Activated naive CD4-positive, alpha-beta T cell treated with anti-CD3 and anti-CD28 coated beads for 36 hours (primary cell): ENCODE data around the gene NEK5. TPM values are rescaled to one million over a fixed set of nuclear protein-coding genes. Genes with fewer than 3 reads are reported as not detected.

Source experiments
- CTCF ChIA-PET: fragments of 350-600 bp; sonication (Branson Sonifier 250); formaldehyde crosslinking; loops from one replicate; lab custom pipeline; 2021; ENCODE audit warnings: antibody characterized with exemption; lab: Charles Lee
- DNase-seq: peaks from one replicate; pipeline ENCODE4 v3.0.0-alpha.2; 2020
- H3K27ac Mint-ChIP-seq: one replicate; pipeline ENCODE4 v1.8.0; 2021; ENCODE audit warnings: mild to moderate bottlenecking, mixed read lengths
- H3K27me3 Mint-ChIP-seq: one replicate; pipeline ENCODE4 v1.8.0; 2021; ENCODE audit warnings: low read depth, mixed read lengths
- H3K36me3 Mint-ChIP-seq: one replicate; pipeline ENCODE4 v1.8.0; 2021; ENCODE audit warnings: low read depth, mixed read lengths
- H3K4me1 Mint-ChIP-seq: one replicate; pipeline ENCODE4 v1.8.0; 2021; ENCODE audit warnings: low read depth, mixed read lengths
- H3K4me3 Mint-ChIP-seq: one replicate; pipeline ENCODE4 v1.8.0; 2021; ENCODE audit warnings: mild to moderate bottlenecking, moderate library complexity, mixed read lengths
- H3K9me3 Mint-ChIP-seq: one replicate; pipeline ENCODE4 v1.8.0; 2021; ENCODE audit warnings: mixed read lengths
- intact Hi-C: fragments of 100-400 bp; cut with micrococcal nuclease; formaldehyde crosslinking; loops from one replicate; pipeline ENCODE4 v1.15.1; 2023
- total RNA-seq, 2 experiments: library from RNA; stranded (reverse); gene quantifications; one replicate each; pipeline ENCODE4 v1.2.3, GENCODE V29; 2021

The NEK5 gene
- total RNA-seq, 2 experiments from 2014 or later = 0.10 to 0.14 TPM

DNA sequence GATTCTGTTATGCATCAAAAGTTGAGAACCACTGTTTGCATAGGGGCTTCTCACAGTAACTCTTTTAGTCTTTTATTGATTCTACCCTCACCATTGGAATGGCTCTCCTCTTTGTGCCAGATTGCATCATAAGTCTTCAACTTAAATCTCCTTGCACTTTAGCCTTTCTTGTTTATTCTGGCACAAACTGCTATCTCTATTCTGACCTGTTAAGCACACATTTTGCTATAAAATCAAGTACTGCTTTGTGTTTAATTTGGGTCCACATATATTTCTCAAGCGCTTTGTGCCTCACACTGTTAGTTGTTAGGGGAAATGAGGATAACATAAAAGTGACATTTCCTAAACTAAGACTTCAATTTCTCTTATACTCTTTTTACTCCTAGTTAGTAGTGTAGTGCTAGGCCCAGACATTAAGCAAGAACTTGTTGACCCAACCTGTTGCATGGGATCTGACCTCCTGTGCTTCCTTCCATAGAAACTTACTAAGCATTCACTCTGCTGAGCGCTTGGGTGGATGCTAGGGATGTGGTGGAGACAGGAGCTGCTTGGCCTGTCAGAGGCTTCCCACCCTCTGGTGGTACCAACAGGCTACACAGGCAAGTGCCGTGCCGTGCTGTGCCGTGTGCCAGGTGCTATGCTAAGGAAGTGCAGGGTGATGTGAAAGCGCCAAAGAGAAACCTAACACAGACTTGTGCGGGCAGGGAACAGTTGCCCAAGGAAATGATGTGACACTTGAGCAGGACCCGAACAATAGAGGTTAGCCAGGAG lies 103.2 kb downstream of the NEK5 start:
- no peak overlapping the region for H3K4me3 Mint-ChIP-seq
- H3K9me3 Mint-ChIP-seq = peaks cover 26% of the 10 kb centered on the region
- no peaks in the 10 kb centered on the region for H3K27me3 Mint-ChIP-seq
- DNase-seq = no peak
- intact Hi-C loops = no loop called here
- H3K4me1 Mint-ChIP-seq = peaks cover 11% of the 10 kb centered on the region
- no peak overlapping the region for H3K27ac Mint-ChIP-seq
- CTCF ChIA-PET = interaction anchor here (1.1 kb wide), 1 partner anchor 103 kb away, joined by 3 read pairs; the partner anchor contains the start of gene NEK5
- peaks cover 82% of the 10 kb centered on the region for H3K36me3 Mint-ChIP-seq

DNA sequence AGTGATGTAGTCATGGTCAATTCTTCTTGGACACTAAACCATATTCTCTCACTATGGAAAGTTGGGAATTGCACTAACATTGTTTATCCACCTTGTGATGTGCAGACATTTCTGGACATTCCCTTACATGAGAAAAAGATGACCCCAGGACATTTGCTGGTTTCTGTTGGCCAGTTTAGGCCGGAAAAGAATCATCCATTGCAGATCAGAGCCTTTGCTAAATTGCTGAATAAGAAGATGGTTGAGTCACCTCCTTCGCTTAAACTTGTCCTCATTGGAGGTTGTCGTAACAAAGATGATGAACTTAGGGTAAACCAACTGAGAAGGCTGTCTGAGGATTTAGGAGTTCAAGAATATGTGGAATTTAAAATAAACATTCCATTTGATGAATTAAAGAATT lies 104.4 kb downstream of the NEK5 start, which contains the start of gene UTP14C:
UTP14C (plus strand) TSS at position 211 of the 400 bp plus-strand sequence. CDS start 4,114 bp downstream, outside the sequence.
- peaks cover 17% of the 10 kb centered on the region for H3K9me3 Mint-ChIP-seq
- no peak within 1 kb of the TSS for H3K4me3 Mint-ChIP-seq
- peaks cover 11% of the 10 kb centered on the region for H3K4me1 Mint-ChIP-seq
- intact Hi-C loops = no loop called here
- no peak for DNase-seq
- H3K36me3 Mint-ChIP-seq = peaks cover 81% of the 10 kb centered on the region
- CTCF ChIA-PET = interaction anchor here (1.5 kb wide), 1 partner anchor 103 kb away, joined by 4 read pairs; no protein-coding TSS in a partner anchor
- H3K27ac Mint-ChIP-seq = no peak within 1 kb of the TSS
- no peaks in the 10 kb centered on the region for H3K27me3 Mint-ChIP-seq

DNA sequence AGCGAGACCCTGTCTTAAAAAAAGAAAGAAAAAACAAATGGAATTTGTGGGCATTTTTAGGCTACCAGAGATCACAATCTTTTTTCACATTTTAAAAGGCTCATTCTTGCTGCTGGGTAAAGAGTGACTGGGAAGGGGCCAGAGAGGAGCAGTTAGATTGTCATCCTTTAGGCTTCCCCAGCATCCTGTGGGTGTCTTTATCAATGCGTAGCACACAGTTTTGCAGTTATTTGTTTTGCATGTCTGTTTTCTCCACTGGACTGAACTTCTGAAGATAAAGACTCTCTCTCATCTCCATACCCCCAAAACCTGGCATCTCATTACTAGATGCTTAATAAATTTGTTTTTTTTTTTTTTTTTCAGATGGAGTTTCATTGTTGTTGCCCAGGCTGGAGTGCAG lies 106.5 kb downstream of the NEK5 start:
- CTCF ChIA-PET = no interaction called here
- intact Hi-C loops = no loop called here
- Mint-ChIP-seq H3K27ac (no peak overlapping the region), H3K27me3 (no peaks in the 10 kb centered on the region), H3K9me3 (peaks cover 12% of the 10 kb centered on the region), H3K36me3 (peaks cover 67% of the 10 kb centered on the region), H3K4me3 (no peak overlapping the region), H3K4me1 (peaks cover 12% of the 10 kb centered on the region)
- DNase-seq = no peak

DNA sequence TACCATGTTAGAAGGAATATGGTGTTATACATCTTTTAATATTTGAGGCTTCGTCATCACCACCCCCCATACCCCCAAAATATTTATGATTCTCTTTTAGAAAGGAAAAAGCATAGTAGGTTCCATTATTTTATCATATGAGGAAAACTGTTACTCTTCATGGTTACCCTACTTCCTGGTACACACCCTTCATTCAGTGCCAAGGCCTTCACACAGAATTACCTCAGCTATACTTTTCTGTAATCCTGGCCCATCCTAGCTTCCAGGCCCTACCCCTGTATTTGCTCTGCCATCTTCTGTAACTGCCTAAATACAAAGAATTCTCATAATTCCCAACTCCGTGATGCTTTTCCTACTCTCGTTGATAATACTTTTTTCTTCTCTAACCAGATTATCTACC lies 108.7 kb downstream of the NEK5 start:
- no peaks in the 10 kb centered on the region for H3K27me3 Mint-ChIP-seq
- H3K9me3 Mint-ChIP-seq = no peaks in the 10 kb centered on the region
- no peak overlapping the region for H3K27ac Mint-ChIP-seq
- intact Hi-C loops = no loop called here
- no peak for DNase-seq
- peaks cover 52% of the 10 kb centered on the region for H3K36me3 Mint-ChIP-seq
- CTCF ChIA-PET = no interaction called here
- H3K4me3 Mint-ChIP-seq = no peak overlapping the region
- peaks cover 13% of the 10 kb centered on the region for H3K4me1 Mint-ChIP-seq

DNA sequence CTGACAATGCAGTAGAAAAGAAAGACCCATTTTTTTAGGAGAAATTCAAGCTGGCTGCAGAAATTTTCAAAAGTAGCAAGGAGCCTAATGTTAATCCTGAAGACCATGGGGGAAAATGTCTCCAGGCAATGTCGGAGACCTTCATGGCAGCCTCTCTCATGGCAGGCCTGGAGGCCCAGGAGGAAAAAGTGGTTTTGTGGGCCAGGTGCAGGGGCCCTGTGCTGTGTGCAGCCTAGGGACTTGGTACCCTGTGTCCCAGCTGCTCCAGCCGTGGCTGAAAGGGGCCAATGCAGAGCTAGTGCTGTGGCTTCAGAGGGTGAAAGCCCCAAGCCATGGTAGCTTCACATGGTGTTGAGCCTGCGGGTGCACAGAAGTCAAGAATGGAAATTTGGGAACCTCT lies 112.6 kb downstream of the NEK5 start:
- H3K4me3 Mint-ChIP-seq = no peak overlapping the region
- peaks cover 13% of the 10 kb centered on the region for H3K4me1 Mint-ChIP-seq
- no peaks in the 10 kb centered on the region for H3K9me3 Mint-ChIP-seq
- intact Hi-C loops = no loop called here
- DNase-seq = no peak
- H3K27me3 Mint-ChIP-seq = peaks cover under 1% of the 10 kb centered on the region
- CTCF ChIA-PET = no interaction called here
- peaks cover 24% of the 10 kb centered on the region for H3K36me3 Mint-ChIP-seq
- H3K27ac Mint-ChIP-seq = no peak overlapping the region

DNA sequence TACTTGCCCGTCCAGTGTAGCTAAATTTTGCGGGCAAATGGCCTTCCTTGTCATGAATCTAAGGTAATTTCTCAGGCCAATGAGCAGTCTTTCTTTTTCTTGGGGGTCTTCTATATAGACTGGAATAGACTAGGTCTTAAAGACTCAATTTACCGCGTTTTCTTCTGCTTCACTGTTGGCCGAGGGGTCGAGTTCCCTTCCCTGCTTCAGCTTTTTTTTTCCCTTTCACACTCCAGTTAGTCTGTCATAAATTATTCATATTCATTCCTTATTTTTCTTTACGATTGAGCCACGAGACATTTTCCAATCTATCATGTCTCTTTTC lies 116.4 kb downstream of the NEK5 start:
- DNase-seq = no peak
- peak overlapping the region; percentile 98 for H3K4me3 Mint-ChIP-seq
- peaks cover 10% of the 10 kb centered on the region for H3K27me3 Mint-ChIP-seq
- H3K4me1 Mint-ChIP-seq = peaks cover 16% of the 10 kb centered on the region
- H3K36me3 Mint-ChIP-seq = peaks cover 5% of the 10 kb centered on the region
- intact Hi-C loops = loop anchor here (1.0 to 5.0 kb wide), 11 partner anchors 115 to 640 kb away; partner anchors contain the start of genes CKAP2, DHRS12, INTS6 and NEK5
- peak overlapping the region; percentile 85 for H3K27ac Mint-ChIP-seq
- no peaks in the 10 kb centered on the region for H3K9me3 Mint-ChIP-seq
- CTCF ChIA-PET = interaction anchor here (0.9 to 2.4 kb wide), 6 partner anchors 10 to 439 kb away, joined by 3 to 13 read pairs (median 4); no protein-coding TSS in a partner anchor

DNA sequence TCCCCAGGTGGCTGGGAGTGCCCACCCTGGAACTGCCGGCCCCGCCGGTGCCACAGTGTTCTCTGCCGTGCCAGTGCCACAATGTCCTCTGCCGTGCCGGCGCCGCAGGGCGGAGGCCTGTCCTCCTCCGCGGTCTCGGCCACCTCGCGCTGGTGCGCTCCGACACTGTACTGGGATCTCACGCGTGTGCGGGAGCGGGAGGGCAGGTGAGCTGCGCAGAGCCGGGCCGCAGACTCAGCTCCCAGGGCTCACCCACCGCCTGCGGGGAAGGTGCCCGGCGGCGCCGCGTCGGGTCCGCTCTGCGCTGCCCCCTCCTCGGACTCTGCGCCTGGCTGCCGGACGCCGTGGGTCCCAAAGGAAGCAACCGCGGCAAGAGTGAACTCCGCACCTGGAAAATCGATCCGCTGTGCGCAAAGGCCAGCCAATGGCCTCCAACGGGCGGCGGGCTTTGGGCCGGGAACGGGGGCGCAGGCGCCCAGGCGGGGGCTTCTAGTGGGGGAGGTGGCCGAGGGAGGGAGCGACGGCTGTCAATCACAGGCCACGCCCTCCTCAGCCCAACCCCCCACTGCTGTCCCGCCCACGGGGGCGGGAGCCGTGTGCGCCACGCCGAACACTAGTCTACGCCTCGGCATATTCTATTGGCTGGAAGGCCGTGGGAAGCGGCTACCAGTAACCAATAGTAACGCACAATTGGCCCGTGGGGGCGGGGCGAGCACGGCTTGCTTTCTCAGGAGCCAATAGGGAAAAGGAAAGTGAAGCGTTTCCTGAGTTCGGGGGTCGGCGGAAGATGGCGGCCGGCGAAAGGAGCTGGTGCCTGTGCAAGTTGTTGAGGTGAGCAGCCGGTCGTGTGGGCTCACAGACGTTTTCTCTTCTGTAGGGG lies 117.0 kb downstream of the NEK5 start, which contains the start of gene ALG11:
ALG11 (plus strand) TSS at position 767 of the 880 bp plus-strand sequence; CDS start at position 788, 21 bp downstream.
- DNase-seq = peak; percentile 100
- Mint-ChIP-seq H3K4me1 (peaks cover 14% of the 10 kb centered on the region), H3K27ac (peak within 1 kb of the TSS; percentile 85), H3K9me3 (no peaks in the 10 kb centered on the region), H3K4me3 (peak within 1 kb of the TSS; percentile 98), H3K27me3 (peaks cover 10% of the 10 kb centered on the region), H3K36me3 (peaks cover 5% of the 10 kb centered on the region)
- CTCF ChIA-PET = interaction anchor here (0.9 to 2.4 kb wide), 7 partner anchors 10 to 439 kb away, joined by 3 to 13 read pairs (median 4); partner anchors contain the start of gene NEK3
- intact Hi-C loops = loop anchor here (1.0 to 5.0 kb wide), 11 partner anchors 115 to 640 kb away; partner anchors contain the start of genes CKAP2, DHRS12, INTS6 and NEK5

DNA sequence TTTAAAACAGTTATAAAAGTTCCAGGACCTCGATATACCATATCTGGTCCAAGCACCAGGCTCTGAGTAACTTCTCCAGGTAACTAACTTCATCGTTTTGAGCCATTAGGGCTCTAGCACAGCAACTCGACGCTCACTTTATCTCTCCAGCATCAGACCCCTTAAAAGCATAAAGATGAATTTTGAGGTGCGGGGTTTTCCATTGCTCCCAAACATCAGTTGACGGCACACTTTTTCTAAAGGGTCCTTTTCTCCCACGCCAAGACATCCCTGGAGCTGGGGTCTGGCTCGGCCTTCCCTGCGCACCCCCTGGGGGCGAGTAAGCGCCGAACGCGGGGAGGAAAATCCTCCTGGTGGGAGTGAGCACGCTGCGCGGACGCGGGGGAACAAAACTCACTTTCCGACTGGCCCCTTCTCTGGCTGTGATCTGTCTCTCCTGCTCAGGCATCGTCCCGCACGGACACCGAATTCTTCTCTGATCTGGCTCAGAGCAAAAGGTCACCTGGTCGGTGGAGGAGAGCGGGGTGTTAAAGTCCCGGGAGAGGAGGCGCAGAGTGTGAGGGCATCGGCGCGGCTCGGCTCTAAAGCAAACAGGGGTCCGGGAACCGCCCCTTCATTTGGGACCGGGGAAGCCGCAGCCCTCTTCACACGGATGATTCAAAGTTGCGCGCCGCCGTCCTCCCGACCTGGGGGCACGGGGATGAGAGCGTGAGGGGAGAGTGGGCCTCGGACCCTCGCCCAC lies 117.8 kb downstream of the NEK5 start, which contains the start of gene ATP7B:
ATP7B (minus strand) TSS at position 561 of the 742 bp plus-strand sequence; CDS start at position 448, 113 bp downstream.
- Mint-ChIP-seq H3K36me3 (peaks cover 5% of the 10 kb centered on the region), H3K27me3 (peaks cover 13% of the 10 kb centered on the region), H3K4me1 (peaks cover 9% of the 10 kb centered on the region), H3K4me3 (peak within 1 kb of the TSS; percentile 98), H3K9me3 (no peaks in the 10 kb centered on the region), H3K27ac (peak within 1 kb of the TSS; percentile 85)
- intact Hi-C loops = loop anchor here (5.0 kb wide), 2 partner anchors 114 to 641 kb away; partner anchors contain the start of gene SUGT1
- DNase-seq = peak; percentile 25
- CTCF ChIA-PET = interaction anchor here (1.0 to 2.4 kb wide), 2 partner anchors 117 to 149 kb away, joined by 3 to 13 read pairs; partner anchors contain the start of gene NEK3

DNA sequence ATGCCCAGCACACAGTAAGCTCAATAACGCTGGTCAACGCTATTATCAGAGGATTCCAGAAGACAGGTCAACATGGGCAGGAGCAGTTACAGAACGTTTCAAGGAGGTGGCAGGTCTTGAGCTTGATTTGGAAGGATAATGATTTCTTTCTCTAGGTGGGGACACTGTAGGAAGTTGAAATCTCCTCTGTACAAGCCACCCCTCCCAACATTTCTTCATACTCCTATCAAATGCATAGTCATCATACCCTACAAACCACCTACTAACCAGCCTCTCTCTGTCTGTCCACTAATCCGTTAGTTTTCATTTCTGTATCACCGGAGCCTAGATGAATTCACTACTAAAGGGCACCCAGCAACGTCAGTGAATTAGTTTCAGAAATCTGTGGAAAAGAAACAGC lies 118.9 kb downstream of the NEK5 start:
- no peak overlapping the region for H3K4me3 Mint-ChIP-seq
- H3K4me1 Mint-ChIP-seq = peaks cover 5% of the 10 kb centered on the region
- intact Hi-C loops = loop anchor here (5.0 kb wide), 2 partner anchors 113 to 642 kb away; partner anchors contain the start of gene SUGT1
- DNase-seq = no peak
- H3K9me3 Mint-ChIP-seq = no peaks in the 10 kb centered on the region
- H3K27me3 Mint-ChIP-seq = peaks cover 13% of the 10 kb centered on the region
- no peak overlapping the region for H3K27ac Mint-ChIP-seq
- CTCF ChIA-PET = interaction anchor here (1.7 kb wide), 1 partner anchor 114 kb away, joined by 4 read pairs; no protein-coding TSS in a partner anchor
- no peaks in the 10 kb centered on the region for H3K36me3 Mint-ChIP-seq

DNA sequence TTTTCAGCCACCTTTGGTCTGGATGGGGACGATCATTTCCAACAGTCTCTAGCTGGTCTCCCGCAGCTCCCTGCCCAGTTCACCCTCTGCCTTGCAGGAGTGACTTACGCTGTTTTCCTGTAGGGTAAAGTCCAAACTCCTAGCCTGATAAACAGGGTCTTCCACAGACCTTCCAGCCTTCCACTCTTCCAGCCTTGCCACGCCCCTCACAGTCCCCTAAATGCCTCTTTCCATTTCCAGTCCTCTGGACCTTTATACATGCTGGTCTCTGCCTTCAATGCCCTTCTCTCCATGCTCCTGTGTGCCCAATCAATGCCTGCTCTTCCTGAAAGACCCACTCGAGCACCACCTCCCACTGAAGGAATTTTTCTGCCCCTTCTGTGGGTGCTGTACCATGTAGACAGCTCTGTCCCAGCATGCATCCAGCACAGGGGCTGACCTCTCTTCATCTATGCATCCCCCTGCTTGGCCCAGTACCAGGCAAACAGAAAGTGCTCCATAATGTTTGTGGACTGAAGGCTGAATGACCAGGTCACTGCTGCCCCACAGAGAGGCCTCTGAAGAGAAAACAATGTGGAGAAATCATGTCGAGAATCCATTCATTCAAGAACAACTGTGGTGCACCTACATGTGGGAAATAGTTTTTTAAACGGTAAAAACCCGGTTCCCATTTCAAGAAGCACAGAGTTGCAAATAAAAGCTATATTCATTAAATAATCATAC lies 122.2 kb downstream of the NEK5 start:
- Mint-ChIP-seq H3K36me3 (no peaks in the 10 kb centered on the region), H3K4me3 (no peak overlapping the region), H3K27ac (no peak overlapping the region), H3K4me1 (peaks cover 5% of the 10 kb centered on the region), H3K27me3 (peaks cover 13% of the 10 kb centered on the region), H3K9me3 (no peaks in the 10 kb centered on the region)
- no peak for DNase-seq
- intact Hi-C loops = no loop called here
- CTCF ChIA-PET = interaction anchor here (0.7 kb wide), 1 partner anchor 132 kb away, joined by 3 read pairs; no protein-coding TSS in a partner anchor
